Measurements from ENCODE around the gene ERN1. TPM values are rescaled to one million over a fixed set of nuclear protein-coding genes. Genes with fewer than 3 reads are reported as not detected.
A peak's percentile ranks its signal among the peaks of the same experiment; 100 is the strongest.

The ERN1 gene
- total RNA-seq, 4 donors from 2014 or later = 8.4 to 12.8 (median 12.1) TPM

DNA sequence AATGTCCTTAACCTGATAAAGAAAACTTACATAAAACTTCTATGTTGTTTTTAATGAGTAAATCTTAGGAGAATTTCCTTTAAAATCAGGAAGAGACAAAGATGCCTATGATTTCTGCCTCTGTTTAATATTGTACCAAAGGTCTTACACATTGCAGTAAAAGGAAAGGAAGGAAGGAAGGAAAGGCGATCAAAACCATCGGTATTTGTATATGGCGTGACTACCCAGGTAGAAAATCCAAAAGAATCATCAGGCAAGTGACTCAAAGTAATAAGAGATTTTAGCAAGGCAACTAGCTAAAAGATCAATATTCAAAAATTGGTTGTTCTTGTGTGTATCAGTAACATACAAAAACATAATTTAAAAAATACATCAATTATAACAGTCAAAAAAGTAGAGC lies 113.0 kb downstream of the ERN1 start:
- peak overlapping the region in 2 of 4 donors; percentile 29 to 48 for H3K27ac ChIP-seq
- H3K4me3 ChIP-seq = no peak overlapping the region
- no peak for TF ChIP-seq CTCF (IDR thresholded peaks at IDR 0.05)
- TF ChIP-seq EP300 (IDR thresholded peaks at IDR 0.05) = no peak
- TF ChIP-seq POLR2AphosphoS5 (IDR thresholded peaks at IDR 0.05) = no peak
- no peak for TF ChIP-seq POLR2A (IDR thresholded peaks at IDR 0.05)
- WGBS, 2 donors (ENCODE audit: low coverage in 1 of 2) = 59 to 84% methylated on average over 3 of the region's 3 CpGs
- H3K9me3 ChIP-seq = no peaks in the 10 kb centered on the region
- H3K36me3 ChIP-seq = no peaks in the 10 kb centered on the region
- H3K27me3 ChIP-seq = peaks cover 8% of the 10 kb centered on the region
- no peaks in the 10 kb centered on the region for H3K4me1 ChIP-seq
- ATAC-seq = no peak

- Histone ChIP-seq H3K27ac (peak overlapping the region in 3 of 4 donors; percentile 20 to 48 (median 29)), H3K27me3 (peaks cover 10% of the 10 kb centered on the region)
- TF ChIP-seq POLR2A (IDR thresholded peaks at IDR 0.05) (no peak), EP300 (IDR thresholded peaks at IDR 0.05) (no peak), POLR2AphosphoS5 (IDR thresholded peaks at IDR 0.05) (no peak), CTCF (IDR thresholded peaks at IDR 0.05) (peak in 2 of 4 experiments; percentile 7 to 22)
Measured at GRCh38 chr17:64016231-64016784, 113.6 kb downstream of the ERN1 start.

DNA sequence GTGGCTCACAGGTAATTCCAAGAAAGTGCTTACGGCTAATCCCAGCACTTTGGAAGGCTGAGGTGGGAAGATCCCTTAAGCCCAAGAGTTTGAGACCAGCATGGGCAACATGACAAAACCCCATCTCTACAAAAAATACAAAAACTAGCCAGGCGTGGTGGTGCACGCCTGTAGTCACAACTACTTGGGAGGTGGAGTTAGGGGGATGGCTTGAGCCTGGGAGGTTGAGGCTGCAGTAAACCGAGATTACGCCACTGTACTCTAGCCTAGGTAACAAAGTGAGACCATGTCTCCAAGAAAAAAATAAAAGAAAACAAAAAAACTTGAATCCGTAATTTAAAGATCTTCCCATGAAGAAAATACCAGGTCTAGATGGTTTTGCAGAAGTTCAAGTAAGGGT lies 114.5 kb downstream of the ERN1 start:
- H3K36me3 ChIP-seq = no peaks in the 10 kb centered on the region
- WGBS, 2 donors (ENCODE audit: low coverage in 1 of 2) = 91 to 100% methylated on average over 4 to 6 of the region's 6 CpGs
- H3K4me3 ChIP-seq = no peak overlapping the region
- ATAC-seq = no peak
- peaks cover 16% of the 10 kb centered on the region for H3K27me3 ChIP-seq
- TF ChIP-seq EP300 (IDR thresholded peaks at IDR 0.05) = no peak
- no peak for TF ChIP-seq CTCF (IDR thresholded peaks at IDR 0.05)
- TF ChIP-seq POLR2A (IDR thresholded peaks at IDR 0.05) = no peak
- no peak for TF ChIP-seq POLR2AphosphoS5 (IDR thresholded peaks at IDR 0.05)
- H3K9me3 ChIP-seq = no peaks in the 10 kb centered on the region
- no peak overlapping the region for H3K27ac ChIP-seq
- H3K4me1 ChIP-seq = no peaks in the 10 kb centered on the region

More at GRCh38 chr17:64016231-64016784, 113.6 kb downstream of the ERN1 start:
- H3K4me1 ChIP-seq = no peaks in the 10 kb centered on the region
- no peak overlapping the region for H3K4me3 ChIP-seq
- H3K36me3 ChIP-seq = no peaks in the 10 kb centered on the region
- no peaks in the 10 kb centered on the region for H3K9me3 ChIP-seq
- WGBS, 2 donors (ENCODE audit: low coverage in 1 of 2) = 41 to 51% methylated on average over 4 to 5 of the region's 5 CpGs
- no peak for ATAC-seq

DNA sequence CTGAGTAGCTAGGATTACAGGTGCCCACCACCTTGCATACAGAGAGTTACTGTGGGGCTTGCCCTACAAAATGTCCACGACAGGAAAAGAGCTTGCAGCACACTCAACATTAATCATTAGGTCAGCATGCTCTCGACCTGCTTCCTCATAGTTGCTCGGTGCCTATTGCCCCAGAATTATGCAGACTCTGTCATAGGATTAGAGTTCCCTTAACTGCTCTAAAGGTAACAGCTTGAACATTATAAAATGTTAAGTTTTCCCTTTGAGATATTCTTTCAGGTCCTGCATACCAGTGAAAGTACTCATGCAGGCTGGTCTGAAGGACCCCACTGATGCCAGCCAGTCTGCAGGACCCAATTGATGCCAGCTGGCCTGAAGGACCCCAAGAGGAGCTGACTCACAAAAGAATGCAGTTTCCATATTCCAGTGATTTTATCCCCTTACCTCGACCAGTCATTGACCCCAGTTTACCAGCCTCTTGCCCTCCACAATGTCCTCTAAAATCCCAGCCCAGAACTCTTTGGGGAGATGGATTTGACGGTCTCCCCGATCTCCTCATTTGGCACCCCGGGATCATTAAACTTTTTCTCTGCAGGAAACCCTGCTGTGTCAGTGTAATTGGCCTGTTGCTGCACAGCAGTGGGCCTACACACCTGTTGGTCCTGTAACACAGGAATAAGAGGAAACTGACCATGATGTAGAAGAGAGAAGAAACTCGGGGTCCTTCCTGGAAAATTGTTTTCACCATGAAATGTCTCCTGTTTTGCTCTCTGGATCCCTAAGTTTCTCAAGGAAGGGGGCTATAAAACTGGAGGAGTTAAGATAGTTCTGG lies 120.2 kb downstream of the ERN1 start:
- H3K4me3 ChIP-seq = no peak overlapping the region
- no peak for TF ChIP-seq POLR2A (IDR thresholded peaks at IDR 0.05)
- no peak for TF ChIP-seq EP300 (IDR thresholded peaks at IDR 0.05)
- TF ChIP-seq POLR2AphosphoS5 (IDR thresholded peaks at IDR 0.05) = no peak
- TF ChIP-seq CTCF (IDR thresholded peaks at IDR 0.05) = no peak
- H3K27ac ChIP-seq = no peak overlapping the region
- H3K36me3 ChIP-seq = no peaks in the 10 kb centered on the region
- ATAC-seq = peak; percentile 22
- peaks cover 0 to 36% (median 13%) of the 10 kb centered on the region in 3 donors for H3K4me1 ChIP-seq
- WGBS, 2 donors (ENCODE audit: low coverage in 1 of 2) = 47 to 69% methylated on average over 3 to 8 of the region's 8 CpGs
- H3K27me3 ChIP-seq = peaks cover 26% of the 10 kb centered on the region
- H3K9me3 ChIP-seq = no peaks in the 10 kb centered on the region

All from gastroesophageal sphincter (tissue), 4 donors.